K562 (cell line): ENCODE measurements around the gene KCNK7. TPM values are rescaled to one million over a fixed set of nuclear protein-coding genes. Genes with fewer than 3 reads are reported as not detected.

Source experiments
- BCOR ChIP-seq: fragments of 450-650 bp; IDR thresholded peaks from 2 replicates; pipeline ENCODE4 v1.6.1; 2016
- BHLHE40 ChIP-seq: IDR thresholded peaks from 2 replicates; pipeline ENCODE4 v1.6.1; 2011; ENCODE audit warnings: low read length, improper control_type of control experiment
- BMI1 ChIP-seq: fragments of 150-350 bp; IDR thresholded peaks from 2 replicates; pipeline ENCODE4 v1.6.1; 2014; ENCODE audit warnings: low read length
- BRD9 ChIP-seq: fragments of 450-650 bp; IDR thresholded peaks from 2 replicates; pipeline ENCODE4 v1.6.1; 2018; ENCODE audit warnings: low read depth; ENCODE audit not compliant: partially characterized antibody
- JUND ChIP-seq, 2 experiments: IDR thresholded peaks; 2 replicates in 1 of 2; 3 replicates in 1 of 2; pipeline ENCODE4 v1.6.1; 2011; ENCODE audit warnings: borderline replicate concordance in 2 of 2, low read depth in 2 of 2, low read length in 2 of 2, improper control_type of control experiment in 1 of 2, missing biosample characterization in 1 of 2, missing genetic modification characterization in 1 of 2, missing genetic modification reagents in 1 of 2
- KAT7 ChIP-seq: sonication (generic); formaldehyde crosslinking; IDR thresholded peaks from 2 replicates; pipeline ENCODE4 v1.8.0; 2022; ENCODE audit warnings: missing genetic modification reagents, mild to moderate bottlenecking, borderline replicate concordance
- KLF13 ChIP-seq: fragments of 450-650 bp; IDR thresholded peaks from 2 replicates; pipeline ENCODE4 v1.6.1; 2016; ENCODE audit warnings: missing genetic modification characterization, low read depth, mild to moderate bottlenecking, missing compliant biosample characterization, moderate library complexity, borderline replicate concordance
- MCM7 ChIP-seq, 2 experiments: fragments of 450-650 bp; IDR thresholded peaks; 2 replicates each; pipeline ENCODE4 v1.6.1; 2016 to 2018
- MIER1 ChIP-seq: fragments of 450-650 bp; IDR thresholded peaks from 2 replicates; pipeline ENCODE4 v1.6.1; 2016; ENCODE audit warnings: antibody characterized with exemption, mild to moderate bottlenecking, low read depth
- MYC ChIP-seq, 2 experiments: fragments of 250-450 bp in 1 of 2; sonication (Bioruptor Pico) in 1 of 2; IDR thresholded peaks; 2 replicates each; pipeline versions ENCODE4 v1.5.1 to v1.6.1; 2012 to 2021; ENCODE audit warnings: low read depth in 2 of 2, borderline replicate concordance in 1 of 2, improper control_type of control experiment in 1 of 2, low read length in 1 of 2, mild to moderate bottlenecking in 1 of 2, moderate library complexity in 1 of 2
- PCBP2 ChIP-seq: fragments of 200-400 bp; formaldehyde crosslinking; IDR thresholded peaks from 2 replicates; pipeline ENCODE4 v1.6.1; 2018; ENCODE audit warnings: low read length, low read depth, mild to moderate bottlenecking, moderate library complexity; ENCODE audit not compliant: poor library complexity, severe bottlenecking
- POLR2G ChIP-seq: fragments of 200-400 bp; formaldehyde crosslinking; IDR thresholded peaks from 2 replicates; pipeline ENCODE4 v1.6.1; 2017; ENCODE audit warnings: low read depth, mild to moderate bottlenecking, antibody characterized with exemption, low read length, moderate library complexity
- PTBP1 ChIP-seq: fragments of 200-400 bp; formaldehyde crosslinking; IDR thresholded peaks from 2 replicates; pipeline ENCODE4 v1.6.1; 2017; ENCODE audit warnings: low read depth, low read length
- SNIP1 ChIP-seq: fragments of 450-650 bp; IDR thresholded peaks from 2 replicates; pipeline ENCODE4 v1.7.1; 2017; ENCODE audit warnings: low read depth, mild to moderate bottlenecking
- TFAM ChIP-seq: fragments of 250-450 bp; sonication (Bioruptor Pico); conservative IDR thresholded peaks from 2 replicates; pipeline ENCODE4 v1.5.0; 2021; ENCODE audit warnings: mild to moderate bottlenecking, moderate library complexity
- ZFX ChIP-seq: sonication (generic); formaldehyde crosslinking; IDR thresholded peaks from 2 replicates; pipeline ENCODE4 v1.8.0; 2022; ENCODE audit warnings: mild to moderate bottlenecking, missing genetic modification reagents, moderate library complexity
- ZNF253 ChIP-seq: fragments of 250-450 bp; sonication (Bioruptor Pico); conservative IDR thresholded peaks from 2 replicates; pipeline ENCODE4 v1.6.1; 2021; ENCODE audit warnings: mild to moderate bottlenecking
- polyA plus RNA-seq, 8 experiments: library from polyadenylated mRNA; depleted of rRNA in 4 of 8; stranded (reverse) in 5 of 8; unstranded in 3 of 8; fragments of >200 nt; fragmentation: Nextera tagmentation in 2 of 8; fragmentation: Illumina TruSeq in 1 of 8; extraction: Ambion mirVana in 2 of 8; extraction: Trizol in 1 of 8; gene quantifications; 2 replicates each; pipeline versions ENCODE4 v1.2.1 to v1.2.3, GENCODE V29; 2011 to 2014; ENCODE audit warnings: inconsistent platforms in 1 of 8, missing spikeins in 1 of 8
- total RNA-seq, 7 experiments: library from RNA; depleted of rRNA in 6 of 7; stranded (reverse); fragments of >200 nt in 6 of 7; fragmentation: Illumina TruSeq in 2 of 7; extraction: Trizol in 2 of 7; gene quantifications; 2 replicates each; pipeline versions ENCODE4 v1.2.1 to v1.2.3, GENCODE V29; 2011 to 2021; ENCODE audit warnings: low replicate concordance in 1 of 7
- TF ChIP-seq, protein P1 (sequence below), 2 experiments: fragments of 150-350 bp in 1 of 2; IDR thresholded peaks; 2 replicates each; pipeline ENCODE4 v1.6.1; 2012 to 2016; ENCODE audit warnings: low read depth in 2 of 2, low read length in 2 of 2, mild to moderate bottlenecking in 1 of 2, moderate library complexity in 1 of 2
- TF ChIP-seq, protein P2 (sequence below): fragments of 150-350 bp; IDR thresholded peaks from 2 replicates; pipeline ENCODE4 v1.6.1; 2014; ENCODE audit warnings: low read depth, mild to moderate bottlenecking, low read length, borderline replicate concordance

Gene KCNK7
- total and polyA plus RNA-seq, 9 of the 15 experiments (the other 6 are each of a cell fraction or from before 2014, with no cell fraction given) = 0.07 to 0.40 TPM; not detected in 7

- TF ChIP-seq ZFX (CRISPR knock-in tag) (peak; percentile 46), MCM7 (IDR thresholded peaks at IDR 0.05) (no peak), MYC (IDR thresholded peaks at IDR 0.05; ENCODE audit: low read depth, low read length) (peak; percentile 56; the same call in 1 of the 2 replicates), MYC (CRISPR knock-in tag; IDR thresholded peaks at IDR 0.05; ENCODE audit: borderline replicate concordance, low read depth) (no peak), BRD9 (no peak), PTBP1 (no peak), PCBP2 (no peak), MIER1 (no peak), TFAM (CRISPR knock-in tag) (no peak), ZNF253 (CRISPR knock-in tag) (no peak), SNIP1 (no peak; the same call in 1 of the 2 replicates), JUND (IDR thresholded peaks at IDR 0.05; ENCODE audit: borderline replicate concordance, low read depth, low read length) (peak; percentile 69; the same call in 1 of the 2 replicates), JUND (tag; IDR thresholded peaks at IDR 0.05; ENCODE audit: borderline replicate concordance, low read depth, low read length) (no peak; the same call in 2 of the 3 replicates), BHLHE40 (peak; percentile 82), BCOR (peak; percentile 9; the same call in 1 of the 2 replicates), KLF13 (tag) (peak; percentile 34; the same call in 1 of the 2 replicates), BMI1 (no peak), KAT7 (CRISPR knock-in tag) (peak; percentile 48), POLR2G (peak; percentile 76)
- TF ChIP-seq, protein P1, sequence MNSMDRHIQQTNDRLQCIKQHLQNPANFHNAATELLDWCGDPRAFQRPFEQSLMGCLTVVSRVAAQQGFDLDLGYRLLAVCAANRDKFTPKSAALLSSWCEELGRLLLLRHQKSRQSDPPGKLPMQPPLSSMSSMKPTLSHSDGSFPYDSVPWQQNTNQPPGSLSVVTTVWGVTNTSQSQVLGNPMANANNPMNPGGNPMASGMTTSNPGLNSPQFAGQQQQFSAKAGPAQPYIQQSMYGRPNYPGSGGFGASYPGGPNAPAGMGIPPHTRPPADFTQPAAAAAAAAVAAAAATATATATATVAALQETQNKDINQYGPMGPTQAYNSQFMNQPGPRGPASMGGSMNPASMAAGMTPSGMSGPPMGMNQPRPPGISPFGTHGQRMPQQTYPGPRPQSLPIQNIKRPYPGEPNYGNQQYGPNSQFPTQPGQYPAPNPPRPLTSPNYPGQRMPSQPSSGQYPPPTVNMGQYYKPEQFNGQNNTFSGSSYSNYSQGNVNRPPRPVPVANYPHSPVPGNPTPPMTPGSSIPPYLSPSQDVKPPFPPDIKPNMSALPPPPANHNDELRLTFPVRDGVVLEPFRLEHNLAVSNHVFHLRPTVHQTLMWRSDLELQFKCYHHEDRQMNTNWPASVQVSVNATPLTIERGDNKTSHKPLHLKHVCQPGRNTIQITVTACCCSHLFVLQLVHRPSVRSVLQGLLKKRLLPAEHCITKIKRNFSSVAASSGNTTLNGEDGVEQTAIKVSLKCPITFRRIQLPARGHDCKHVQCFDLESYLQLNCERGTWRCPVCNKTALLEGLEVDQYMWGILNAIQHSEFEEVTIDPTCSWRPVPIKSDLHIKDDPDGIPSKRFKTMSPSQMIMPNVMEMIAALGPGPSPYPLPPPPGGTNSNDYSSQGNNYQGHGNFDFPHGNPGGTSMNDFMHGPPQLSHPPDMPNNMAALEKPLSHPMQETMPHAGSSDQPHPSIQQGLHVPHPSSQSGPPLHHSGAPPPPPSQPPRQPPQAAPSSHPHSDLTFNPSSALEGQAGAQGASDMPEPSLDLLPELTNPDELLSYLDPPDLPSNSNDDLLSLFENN (IDR thresholded peaks at IDR 0.05; ENCODE audit: low read depth in 2 of 2, low read length in 2 of 2) = no peak
- TF ChIP-seq, protein P2, sequence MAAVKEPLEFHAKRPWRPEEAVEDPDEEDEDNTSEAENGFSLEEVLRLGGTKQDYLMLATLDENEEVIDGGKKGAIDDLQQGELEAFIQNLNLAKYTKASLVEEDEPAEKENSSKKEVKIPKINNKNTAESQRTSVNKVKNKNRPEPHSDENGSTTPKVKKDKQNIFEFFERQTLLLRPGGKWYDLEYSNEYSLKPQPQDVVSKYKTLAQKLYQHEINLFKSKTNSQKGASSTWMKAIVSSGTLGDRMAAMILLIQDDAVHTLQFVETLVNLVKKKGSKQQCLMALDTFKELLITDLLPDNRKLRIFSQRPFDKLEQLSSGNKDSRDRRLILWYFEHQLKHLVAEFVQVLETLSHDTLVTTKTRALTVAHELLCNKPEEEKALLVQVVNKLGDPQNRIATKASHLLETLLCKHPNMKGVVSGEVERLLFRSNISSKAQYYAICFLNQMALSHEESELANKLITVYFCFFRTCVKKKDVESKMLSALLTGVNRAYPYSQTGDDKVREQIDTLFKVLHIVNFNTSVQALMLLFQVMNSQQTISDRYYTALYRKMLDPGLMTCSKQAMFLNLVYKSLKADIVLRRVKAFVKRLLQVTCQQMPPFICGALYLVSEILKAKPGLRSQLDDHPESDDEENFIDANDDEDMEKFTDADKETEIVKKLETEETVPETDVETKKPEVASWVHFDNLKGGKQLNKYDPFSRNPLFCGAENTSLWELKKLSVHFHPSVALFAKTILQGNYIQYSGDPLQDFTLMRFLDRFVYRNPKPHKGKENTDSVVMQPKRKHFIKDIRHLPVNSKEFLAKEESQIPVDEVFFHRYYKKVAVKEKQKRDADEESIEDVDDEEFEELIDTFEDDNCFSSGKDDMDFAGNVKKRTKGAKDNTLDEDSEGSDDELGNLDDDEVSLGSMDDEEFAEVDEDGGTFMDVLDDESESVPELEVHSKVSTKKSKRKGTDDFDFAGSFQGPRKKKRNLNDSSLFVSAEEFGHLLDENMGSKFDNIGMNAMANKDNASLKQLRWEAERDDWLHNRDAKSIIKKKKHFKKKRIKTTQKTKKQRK = no peak
Observed at GRCh38 chr11:65574109-65574810, 21.3 kb downstream of the KCNK7 start (continued).
